Measurements from ENCODE around the gene PLOD1. TPM values are rescaled to one million over a fixed set of nuclear protein-coding genes. Genes with fewer than 3 reads are reported as not detected.
A peak's percentile ranks its signal among the peaks of the same experiment; 100 is the strongest.

PLOD1 gene
- total RNA-seq, 1 experiment from 2014 or later: 46.9 TPM

- H3K4me1 Mint-ChIP-seq: peaks cover 10% of the 10 kb centered on the region
- H3K27ac Mint-ChIP-seq: peak overlapping the region; percentile 100
- ChIA-PET POLR2A (interaction anchor here (0.6 to 3.4 kb wide), 33 partner anchors 9 to 297 kb away, joined by 3 to 61 read pairs (median 4); partner anchors contain the start of genes CLCN6, KIAA2013, MFN2 and MIIP), CTCF (interaction anchor here (0.5 to 5.5 kb wide), 12 partner anchors 9 to 199 kb away, joined by 3 to 49 read pairs (median 4); partner anchors contain the start of gene MFN2)
- DNase-seq (ENCODE audit: low spot score): no peak
- ATAC-seq: peak; percentile 63
- H3K36me3 Mint-ChIP-seq: no peaks in the 10 kb centered on the region
- no peaks in the 10 kb centered on the region for H3K9me3 Mint-ChIP-seq
- no peaks in the 10 kb centered on the region; the same call in 1 of the 2 replicates for H3K27me3 Mint-ChIP-seq (ENCODE audit: low read depth)
- peak overlapping the region; percentile 85 for H3K4me3 Mint-ChIP-seq
- TF ChIP-seq NR2C2 (CRISPR knock-in tag; IDR thresholded peaks at IDR 0.05) (no peak; the same call in 1 of the 2 replicates), ZNF671 (CRISPR knock-in tag; IDR thresholded peaks at IDR 0.05) (peak; percentile 98), MYBL2 (CRISPR knock-in tag; IDR thresholded peaks at IDR 0.05) (peak; percentile 93), ATF1 (CRISPR knock-in tag; IDR thresholded peaks at IDR 0.05) (peak; percentile 61; the same call in 1 of the 2 replicates), ERG (CRISPR knock-in tag; IDR thresholded peaks at IDR 0.05) (peak; percentile 99), MXD4 (CRISPR knock-in tag; IDR thresholded peaks at IDR 0.05; ENCODE audit: borderline replicate concordance) (no peak), JUN (CRISPR knock-in tag; IDR thresholded peaks at IDR 0.05) (peak; percentile 71; the same call in 1 of the 2 replicates), ZNF396 (CRISPR knock-in tag; IDR thresholded peaks at IDR 0.05; ENCODE audit: borderline replicate concordance) (no peak), USF2 (CRISPR knock-in tag; IDR thresholded peaks at IDR 0.05) (no peak; the same call in 1 of the 2 replicates), ATF2 (CRISPR knock-in tag; IDR thresholded peaks at IDR 0.05; ENCODE audit: borderline replicate concordance, low read depth) (peak; percentile 12; the same call in 1 of the 2 replicates), ZBTB21 (CRISPR knock-in tag; IDR thresholded peaks at IDR 0.05; ENCODE audit: borderline replicate concordance) (no peak), ZNF416 (CRISPR knock-in tag; IDR thresholded peaks at IDR 0.05) (peak; percentile 99), GRHL2 (CRISPR knock-in tag; IDR thresholded peaks at IDR 0.05; ENCODE audit: insufficient replicate concordance, severe bottlenecking) (no peak), ESRRA (CRISPR knock-in tag; IDR thresholded peaks at IDR 0.05; ENCODE audit: borderline replicate concordance) (no peak), SMAD3 (CRISPR knock-in tag; IDR thresholded peaks at IDR 0.05; ENCODE audit: borderline replicate concordance) (no peak; the same call in 1 of the 2 replicates), ETV6 (CRISPR knock-in tag; IDR thresholded peaks at IDR 0.05) (peak; percentile 76), RELA (CRISPR knock-in tag; IDR thresholded peaks at IDR 0.05; ENCODE audit: borderline replicate concordance) (no peak), ZNF138 (CRISPR knock-in tag; conservative IDR thresholded peaks at IDR 0.05) (no peak), GTF2I (CRISPR knock-in tag; conservative IDR thresholded peaks at IDR 0.05) (peak; percentile 69; the same call in 1 of the 2 replicates), ZNF232 (CRISPR knock-in tag; IDR thresholded peaks at IDR 0.05) (peak; percentile 75; the same call in 1 of the 2 replicates), E2F4 (CRISPR knock-in tag; IDR thresholded peaks at IDR 0.05; ENCODE audit: borderline replicate concordance, low read depth) (peak; percentile 76; the same call in 1 of the 2 replicates), NR3C1 (CRISPR knock-in tag; conservative IDR thresholded peaks at IDR 0.05; ENCODE audit: low read depth) (no peak), FOXJ3 (CRISPR knock-in tag; IDR thresholded peaks at IDR 0.05; ENCODE audit: borderline replicate concordance) (peak; percentile 72; the same call in 1 of the 2 replicates), ZBTB43 (CRISPR knock-in tag; IDR thresholded peaks at IDR 0.05) (0 out of 2 replicates have a peak, but pooled peaks have one; percentile 30)
- TF ChIP-seq, protein P1, sequence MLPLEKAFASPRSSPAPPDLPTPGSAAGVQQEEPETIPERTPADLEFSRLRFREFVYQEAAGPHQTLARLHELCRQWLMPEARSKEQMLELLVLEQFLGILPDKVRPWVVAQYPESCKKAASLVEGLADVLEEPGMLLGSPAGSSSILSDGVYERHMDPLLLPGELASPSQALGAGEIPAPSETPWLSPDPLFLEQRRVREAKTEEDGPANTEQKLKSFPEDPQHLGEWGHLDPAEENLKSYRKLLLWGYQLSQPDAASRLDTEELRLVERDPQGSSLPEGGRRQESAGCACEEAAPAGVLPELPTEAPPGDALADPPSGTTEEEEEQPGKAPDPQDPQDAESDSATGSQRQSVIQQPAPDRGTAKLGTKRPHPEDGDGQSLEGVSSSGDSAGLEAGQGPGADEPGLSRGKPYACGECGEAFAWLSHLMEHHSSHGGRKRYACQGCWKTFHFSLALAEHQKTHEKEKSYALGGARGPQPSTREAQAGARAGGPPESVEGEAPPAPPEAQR (CRISPR knock-in tag; IDR thresholded peaks at IDR 0.05): peak; percentile 80
- TF ChIP-seq, protein P2, sequence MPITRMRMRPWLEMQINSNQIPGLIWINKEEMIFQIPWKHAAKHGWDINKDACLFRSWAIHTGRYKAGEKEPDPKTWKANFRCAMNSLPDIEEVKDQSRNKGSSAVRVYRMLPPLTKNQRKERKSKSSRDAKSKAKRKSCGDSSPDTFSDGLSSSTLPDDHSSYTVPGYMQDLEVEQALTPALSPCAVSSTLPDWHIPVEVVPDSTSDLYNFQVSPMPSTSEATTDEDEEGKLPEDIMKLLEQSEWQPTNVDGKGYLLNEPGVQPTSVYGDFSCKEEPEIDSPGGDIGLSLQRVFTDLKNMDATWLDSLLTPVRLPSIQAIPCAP (CRISPR knock-in tag; IDR thresholded peaks at IDR 0.05): peak; percentile 85
- TF ChIP-seq, protein P3, sequence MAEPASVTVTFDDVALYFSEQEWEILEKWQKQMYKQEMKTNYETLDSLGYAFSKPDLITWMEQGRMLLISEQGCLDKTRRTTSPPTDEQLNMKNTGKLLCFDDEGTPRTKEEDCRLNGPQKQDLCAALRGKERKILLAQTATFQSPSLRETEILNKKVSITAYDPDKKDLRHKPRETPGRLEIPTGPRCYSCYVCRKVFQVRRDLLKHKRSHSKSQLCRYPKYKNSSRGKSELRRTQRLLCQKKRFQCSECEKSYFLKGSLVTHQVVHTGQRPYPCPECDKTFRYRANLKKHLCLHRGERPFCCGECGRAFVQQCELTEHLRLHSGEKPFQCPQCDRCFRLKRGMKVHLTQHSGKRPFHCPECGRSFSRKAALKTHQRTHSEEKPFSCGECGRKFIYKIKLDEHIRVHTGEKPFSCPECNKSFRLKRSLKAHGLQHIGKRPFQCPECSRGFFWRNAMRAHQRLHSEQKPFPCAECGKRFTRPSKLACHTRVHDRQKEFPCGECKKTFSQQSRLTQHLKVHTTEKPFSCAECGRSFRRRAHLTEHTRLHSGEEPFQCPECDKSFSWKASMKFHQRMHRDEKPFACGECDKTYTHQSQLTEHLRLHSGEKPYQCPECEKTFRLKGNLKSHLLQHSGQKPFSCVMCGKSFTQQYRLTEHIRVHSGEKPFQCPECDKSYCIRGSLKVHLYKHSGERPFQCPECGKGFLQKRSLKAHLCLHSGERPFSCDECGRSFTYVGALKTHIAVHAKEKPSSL (CRISPR knock-in tag; conservative IDR thresholded peaks at IDR 0.05): peak; percentile 99
Observed at GRCh38 chr1:11908095-11908675, 26.3 kb upstream of the PLOD1 start.

Data from WTC11 (cell line).